Activated CD4-positive, CD25-positive, alpha-beta regulatory T cell treated with anti-CD3 and anti-CD28 coated beads, Interleukin-2, amount 50 U/mL, for 24 hours (primary cell): ENCODE measurements around the gene CAMK1G.

ENCODE experiments used
- ATAC-seq, 2 donors: fragments of 150-1000 bp; cut with Tn5 transposase; one replicate each; pipeline ENCODE4 v1.10.0; 2021; ENCODE audit warnings: mild to moderate bottlenecking in 1 of 2, moderate library complexity in 1 of 2

The CAMK1G gene

DNA sequence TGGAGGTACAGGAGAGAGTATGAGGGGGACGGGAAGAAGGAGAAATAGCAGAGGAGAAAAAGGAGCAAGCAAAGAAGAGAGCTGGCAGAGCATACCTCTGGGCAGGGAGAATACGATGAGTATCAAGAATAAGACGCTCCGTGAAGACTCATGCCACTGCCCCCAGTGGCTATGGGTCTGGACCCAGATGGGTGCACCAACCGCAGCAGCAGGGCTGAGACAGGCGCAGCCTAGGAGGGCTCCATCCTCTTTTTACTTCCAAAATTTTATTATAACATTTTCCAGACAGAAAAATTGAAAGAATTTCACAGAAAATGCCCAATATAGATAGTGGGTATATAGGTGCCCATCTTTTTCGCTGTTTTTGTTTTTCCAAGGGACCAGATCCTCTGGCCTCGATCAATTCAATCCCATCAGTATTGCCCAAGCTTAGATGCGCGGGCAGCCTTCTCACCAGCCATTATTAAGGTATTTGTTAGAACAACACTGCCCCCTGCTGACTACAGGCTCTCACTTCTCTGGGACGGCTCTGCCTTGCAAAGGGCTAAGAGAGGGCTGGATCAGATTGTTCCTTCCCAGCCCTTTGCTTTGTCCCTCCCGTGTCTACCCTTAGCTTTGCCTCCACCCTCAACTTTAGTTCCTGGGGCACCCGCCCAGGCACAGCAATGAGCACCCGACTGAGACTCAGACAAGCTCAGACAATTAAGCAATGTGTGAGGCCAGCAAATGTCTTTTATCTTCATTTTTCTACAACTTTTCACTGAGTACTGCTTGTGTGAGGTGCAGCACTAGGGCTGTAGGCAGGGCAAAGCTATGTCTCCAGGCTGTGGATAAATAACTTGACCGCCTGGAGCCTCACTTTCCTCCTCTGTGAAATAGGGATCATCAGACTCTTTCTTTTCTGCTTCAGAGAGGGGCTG, 17.5 kb upstream of the CAMK1G start:
- ATAC-seq, result peak; percentile 69 to 80

DNA sequence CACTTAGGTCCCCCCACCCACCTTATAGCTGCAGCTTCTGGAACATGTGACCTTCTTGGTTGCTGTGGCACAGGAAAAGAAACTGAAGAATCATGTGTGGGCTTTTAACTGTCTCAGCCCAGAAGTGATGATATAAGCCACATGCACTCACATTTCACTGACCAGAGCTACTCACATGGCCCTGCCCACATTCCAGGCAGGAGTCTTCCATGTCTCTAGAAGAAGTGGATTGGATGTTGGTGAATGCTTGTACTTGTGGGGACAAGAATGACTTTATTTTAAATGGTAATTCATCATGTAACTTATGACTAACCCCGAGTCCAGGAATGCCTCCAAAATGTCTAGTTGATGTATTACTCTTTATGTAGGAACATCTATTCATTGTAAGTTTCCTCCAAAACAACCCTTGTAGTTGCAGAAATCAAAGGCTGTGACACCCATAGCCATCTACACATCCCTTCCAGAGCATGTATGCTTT, 15.8 kb upstream of the CAMK1G start:
- no peak for ATAC-seq

DNA sequence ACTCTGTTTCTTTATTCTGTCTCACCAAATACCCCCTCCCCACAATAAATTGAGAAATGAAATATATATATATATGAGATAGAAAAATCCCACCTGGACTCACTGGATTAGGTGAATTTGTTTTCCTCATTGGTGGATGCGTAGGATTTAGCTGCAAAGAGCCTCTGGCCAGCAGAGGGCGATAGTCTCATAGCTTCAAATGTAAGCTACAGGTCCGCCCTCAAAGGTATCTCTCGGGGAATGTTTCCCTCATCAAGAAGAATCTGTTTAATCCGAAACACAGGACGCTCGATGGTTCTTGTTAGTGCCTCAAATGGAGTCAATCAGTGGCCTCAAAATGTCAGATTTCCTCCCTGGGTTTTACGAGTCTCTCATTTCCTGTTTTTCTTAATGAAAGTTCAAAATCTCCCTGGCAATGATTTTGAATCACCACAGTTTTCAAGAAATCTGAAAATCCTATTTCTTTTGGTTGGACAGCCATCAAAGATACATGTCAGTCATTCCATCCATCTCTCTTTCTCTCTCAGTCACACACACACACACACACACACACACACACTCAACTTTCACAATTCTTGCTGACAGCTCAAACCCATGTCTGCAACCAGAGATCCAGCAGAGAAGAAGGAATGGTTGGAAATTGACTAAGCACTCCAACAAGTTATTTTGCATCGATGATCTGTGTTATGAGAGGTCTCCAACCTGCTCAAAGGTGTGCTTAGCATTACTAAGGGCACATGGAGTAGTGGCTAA, 13.9 kb upstream of the CAMK1G start:
- peak; percentile 41 to 64 for ATAC-seq

DNA sequence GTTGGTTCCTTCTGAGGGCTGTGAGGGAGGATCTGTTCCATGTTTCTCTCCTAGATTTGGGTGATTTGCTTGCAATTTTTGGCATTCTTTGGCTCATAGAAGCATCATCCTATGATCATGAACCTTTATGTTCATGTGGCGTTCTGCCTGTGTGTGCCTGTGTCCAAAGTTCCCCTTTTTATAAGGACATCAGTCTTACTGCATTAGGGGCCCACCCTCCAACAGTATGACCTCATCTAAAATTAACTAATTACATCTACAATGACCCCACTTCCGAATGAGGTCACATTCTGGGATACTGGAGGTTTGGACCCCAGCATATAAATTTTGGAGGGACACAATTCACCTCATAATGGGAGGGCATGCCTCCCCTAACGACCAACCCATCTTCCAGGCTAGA, 12.8 kb upstream of the CAMK1G start:
- no peak for ATAC-seq

DNA sequence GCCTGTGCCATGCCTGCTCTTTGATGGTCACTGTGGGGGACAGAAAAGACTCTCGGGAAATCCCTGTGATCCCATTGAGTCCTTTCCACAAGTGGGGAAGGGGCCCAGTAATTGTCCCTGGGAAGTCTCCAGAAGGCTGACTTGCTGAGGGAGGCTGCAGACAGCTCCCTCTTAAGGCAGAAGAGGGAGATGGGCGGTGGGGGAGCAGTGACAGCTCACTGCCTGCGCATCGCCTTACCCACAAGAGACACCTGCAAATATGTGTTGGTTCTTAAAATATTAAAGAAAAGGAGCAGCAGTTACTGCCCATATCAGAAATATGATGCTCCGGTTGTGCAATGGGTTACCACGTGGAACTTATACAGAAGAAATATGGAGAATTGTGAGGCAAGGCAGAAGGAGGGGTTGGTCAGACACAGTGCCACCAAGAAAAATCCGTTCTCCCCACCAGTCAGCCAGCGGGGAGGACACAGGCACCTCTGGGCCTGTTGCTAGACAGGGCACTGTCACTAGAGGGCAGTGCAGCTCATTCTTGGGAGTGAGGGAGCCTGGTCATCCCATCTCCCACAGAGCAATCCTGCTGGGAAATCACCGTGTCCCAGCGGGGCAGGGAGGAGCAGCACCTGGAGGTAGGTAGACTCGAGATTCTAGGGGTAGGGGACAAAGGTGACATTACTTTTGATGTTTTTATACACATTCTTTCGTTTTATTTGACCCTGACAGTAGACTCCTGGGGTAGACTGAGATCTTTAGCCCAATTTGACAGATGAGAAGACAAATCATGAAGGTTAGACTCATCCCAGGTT, 6.9 kb upstream of the CAMK1G start:
- ATAC-seq, result peak; percentile 70 to 76

GRCh38 chr1:209577346-209577745, 6.2 kb upstream of the CAMK1G start:
- no peak for ATAC-seq

GRCh38 chr1:209580577-209580976, 2.9 kb upstream of the CAMK1G start:
- ATAC-seq, result no peak

- ATAC-seq, result no peak
These were observed 738 bp downstream of the CAMK1G start for GRCh38 chr1:209584231-209584672.

DNA sequence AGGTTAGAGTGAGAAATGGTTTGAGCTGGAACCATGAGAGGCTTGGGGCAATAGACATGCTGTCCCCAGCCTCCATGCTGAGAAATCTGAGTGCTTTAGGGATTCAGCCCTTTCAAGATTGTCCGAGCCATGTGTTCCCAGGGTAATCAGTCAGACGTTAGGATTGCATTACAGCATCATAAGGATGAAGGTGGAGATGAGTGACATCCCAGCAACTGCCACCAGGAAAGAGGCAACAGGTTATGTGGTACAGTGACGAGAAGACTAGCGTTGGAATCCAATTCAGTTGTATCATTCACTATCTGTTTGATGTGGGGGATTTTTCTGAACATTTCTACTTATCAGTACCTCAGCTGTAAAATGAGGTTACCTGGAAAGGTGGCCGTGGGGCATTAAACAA, 1.7 kb downstream of the CAMK1G start:
- ATAC-seq, result no peak

DNA sequence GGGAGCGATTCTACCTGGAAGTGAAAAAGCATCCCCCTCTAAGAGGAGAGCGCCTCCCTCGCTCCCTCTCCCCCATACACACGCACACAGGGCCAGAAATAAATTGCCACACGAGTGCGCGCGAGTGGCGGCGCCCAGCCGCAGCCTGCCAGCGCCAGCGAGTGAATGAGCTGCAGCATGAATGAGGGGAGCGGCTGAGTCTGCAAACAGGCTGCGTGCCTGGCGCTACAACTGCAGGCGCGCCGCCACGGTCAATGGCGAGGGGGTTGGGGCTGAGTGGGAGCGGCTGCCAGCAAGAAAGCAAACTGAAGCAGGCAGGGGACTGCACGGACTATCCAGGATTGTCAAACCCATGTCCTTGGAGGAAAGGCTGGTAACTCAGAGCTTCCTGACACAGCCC, 2.2 kb downstream of the CAMK1G start:
- no peak for ATAC-seq

DNA sequence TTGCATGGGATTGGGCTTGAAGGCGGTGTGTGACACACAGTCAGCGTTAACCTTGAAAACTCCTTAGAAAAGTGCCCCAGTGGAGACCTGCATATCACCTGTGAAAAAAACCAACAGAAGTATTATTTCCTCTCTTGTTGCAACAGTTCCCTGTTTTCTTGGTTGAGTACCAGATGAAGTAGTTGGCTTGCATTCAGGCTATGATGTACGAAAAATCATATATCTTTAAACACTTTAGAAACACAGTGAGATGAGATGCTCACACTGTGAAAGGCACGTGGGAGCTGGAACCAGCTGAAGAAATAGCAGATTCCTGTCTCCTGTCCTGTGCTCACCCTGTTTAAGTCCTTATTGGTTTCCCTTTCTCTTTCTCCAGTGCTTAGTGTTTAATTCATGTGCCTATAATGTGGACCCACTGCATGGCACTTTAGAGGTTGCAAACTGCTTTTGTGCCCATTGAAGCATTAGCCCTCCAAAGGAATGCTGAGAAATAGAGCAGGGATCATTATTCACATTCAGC, 2.8 kb downstream of the CAMK1G start:
- no peak for ATAC-seq

- ATAC-seq, result no peak
These were observed 4.3 kb downstream of the CAMK1G start for GRCh38 chr1:209587789-209588188.

- ATAC-seq, result no peak
These were observed 5.9 kb downstream of the CAMK1G start for GRCh38 chr1:209589440-209589839.

GRCh38 chr1:209589863-209590262, 6.3 kb downstream of the CAMK1G start:
- no peak for ATAC-seq

- no peak for ATAC-seq
These were observed 6.9 kb downstream of the CAMK1G start for GRCh38 chr1:209590405-209590804.

- ATAC-seq, result no peak
These were observed 10.2 kb downstream of the CAMK1G start for GRCh38 chr1:209593747-209594146.

GRCh38 chr1:209594440-209594839, 10.9 kb downstream of the CAMK1G start:
- ATAC-seq, result no peak

DNA sequence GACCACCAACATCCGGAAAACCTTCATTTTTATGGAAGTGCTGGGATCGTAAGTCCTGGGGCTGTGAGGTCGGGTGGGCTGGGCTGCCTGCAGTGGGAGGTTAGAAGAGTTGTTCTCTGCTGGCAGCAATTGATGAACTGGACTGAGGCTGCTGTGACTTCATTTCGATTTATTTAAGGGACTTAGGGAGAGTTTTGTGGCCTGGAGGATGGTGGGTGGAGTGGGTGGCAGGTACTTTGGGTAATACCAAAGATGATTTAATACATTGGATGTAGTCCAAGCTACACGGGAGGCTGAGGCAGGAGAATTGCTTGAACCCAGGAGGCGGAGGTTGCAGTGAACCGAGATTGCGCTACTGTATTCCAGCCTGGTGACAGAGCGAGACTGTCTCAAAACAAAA, 11.5 kb downstream of the CAMK1G start:
- ATAC-seq, result no peak

DNA sequence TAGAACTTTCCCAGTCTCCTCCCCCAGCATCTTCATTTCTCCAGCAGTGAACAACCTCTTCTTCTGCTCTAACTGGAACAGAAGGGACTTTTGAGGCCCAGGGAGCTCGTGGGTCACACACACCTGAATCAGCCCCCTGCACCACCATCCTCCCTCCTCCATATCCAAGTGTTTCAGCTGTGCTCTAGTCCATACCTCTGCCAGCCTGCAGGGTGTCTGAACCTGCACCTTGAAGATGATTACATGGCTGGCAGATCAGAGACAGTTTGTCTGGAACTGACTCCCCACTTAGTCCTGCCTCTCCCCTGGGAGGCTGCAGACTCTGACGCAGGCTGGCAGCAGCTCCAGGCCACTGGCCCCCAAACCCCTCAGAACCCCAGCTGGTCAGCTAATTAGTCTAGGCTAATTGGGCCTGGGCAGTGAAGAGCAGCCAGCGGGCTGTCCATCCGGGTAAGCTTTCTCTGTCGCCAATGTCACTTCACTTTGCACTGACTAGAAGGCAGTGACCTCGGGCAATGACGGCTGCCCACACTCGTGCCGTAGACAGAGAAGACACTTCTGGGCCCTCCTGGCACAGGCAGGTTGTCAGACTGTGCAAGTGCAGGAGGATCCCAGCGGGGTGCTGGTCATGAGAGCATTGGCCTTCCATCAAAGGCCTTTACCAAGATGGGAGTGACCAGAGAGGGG, 12.2 kb downstream of the CAMK1G start:
- ATAC-seq, result no peak

DNA sequence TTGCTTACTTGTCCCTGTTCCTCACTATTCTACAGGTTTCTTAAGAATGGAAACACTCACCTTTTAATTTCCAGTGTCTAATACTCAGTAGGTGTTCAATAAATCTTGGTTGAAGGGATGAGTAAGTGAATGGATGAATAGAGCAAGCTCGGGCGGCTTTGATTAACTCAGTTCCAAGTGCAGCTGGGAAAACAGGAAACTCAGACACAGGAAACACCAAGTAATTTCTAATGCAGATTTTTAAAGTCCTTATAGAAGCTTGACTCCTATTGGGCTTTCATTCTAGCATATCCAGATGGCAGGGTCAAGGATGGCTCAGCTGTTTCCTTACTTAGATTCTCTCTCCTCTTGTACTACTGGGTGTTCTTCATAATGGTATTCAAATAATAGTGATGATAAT, 14.0 kb downstream of the CAMK1G start:
- no peak for ATAC-seq

DNA sequence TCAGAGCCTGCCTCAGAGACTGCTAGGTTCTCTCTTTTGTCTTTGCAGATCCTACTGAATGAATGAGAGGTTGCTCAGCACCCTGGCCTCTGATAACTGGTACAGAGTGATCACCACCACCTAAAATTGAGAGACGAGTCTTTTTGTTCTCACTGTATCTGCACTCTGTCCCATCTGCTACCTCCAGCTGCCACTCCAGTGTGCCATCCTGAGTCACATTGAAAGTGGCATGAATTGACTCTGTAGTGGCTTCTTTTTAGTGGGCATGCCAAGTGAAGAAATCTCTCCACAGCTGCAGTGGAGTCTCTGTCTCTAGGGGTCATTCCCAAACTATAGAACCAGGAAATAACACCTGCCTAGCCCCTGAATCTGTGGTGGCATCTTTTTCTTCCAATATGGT, 14.7 kb downstream of the CAMK1G start:
- no peak for ATAC-seq

GRCh38 chr1:209600541-209600940, 17.0 kb downstream of the CAMK1G start:
- ATAC-seq, result no peak
